Endodermal cell (in vitro differentiated cells): ENCODE measurements around the gene ZDHHC14. TPM values are rescaled to one million over a fixed set of nuclear protein-coding genes. Genes with fewer than 3 reads are reported as not detected.

Source experiments
- DNase-seq: peaks from one replicate; pipeline ENCODE4 v3.0.0-alpha.2; 2017
- H3K27ac ChIP-seq: 2 replicates; pipeline ENCODE4 v1.5.1; 2013; ENCODE audit warnings: mild to moderate bottlenecking, low read depth, low read length, moderate library complexity
- H3K27me3 ChIP-seq: 2 replicates; pipeline ENCODE4 v1.6.1; 2013; ENCODE audit warnings: mild to moderate bottlenecking, low read length, moderate library complexity; ENCODE audit not compliant: insufficient read depth, control insufficient read depth, poor library complexity, severe bottlenecking
- H3K36me3 ChIP-seq: 2 replicates; pipeline ENCODE4 v1.7.0; 2013; ENCODE audit warnings: mild to moderate bottlenecking, low read length, moderate library complexity; ENCODE audit not compliant: control insufficient read depth, insufficient read depth
- H3K4me1 ChIP-seq: one replicate; pipeline ENCODE4 v1.7.0; 2013; ENCODE audit warnings: low read length; ENCODE audit not compliant: control insufficient read depth, insufficient read depth
- H3K4me3 ChIP-seq: 2 replicates; pipeline ENCODE4 v1.5.1; 2013; ENCODE audit warnings: mild to moderate bottlenecking, low read length, moderate library complexity
- H3K9ac ChIP-seq: 2 replicates; pipeline ENCODE4 v1.6.1; 2013; ENCODE audit warnings: mild to moderate bottlenecking, low read length, moderate library complexity; ENCODE audit not compliant: poor library complexity, severe bottlenecking; ENCODE audit errors: extremely low read depth
- H3K9me3 ChIP-seq: 2 replicates; pipeline ENCODE4 v1.6.1; 2013; ENCODE audit warnings: mild to moderate bottlenecking, low read length, moderate library complexity; ENCODE audit not compliant: control insufficient read depth
- H3K27ac Mint-ChIP-seq: 2 replicates; pipeline ENCODE4 v1.8.0; 2020; ENCODE audit warnings: mixed read lengths
- H3K27me3 Mint-ChIP-seq: 2 replicates; pipeline ENCODE4 v1.8.0; 2021; ENCODE audit warnings: mild to moderate bottlenecking, mixed read lengths; ENCODE audit not compliant: insufficient read depth
- H3K36me3 Mint-ChIP-seq: 2 replicates; pipeline ENCODE4 v1.8.0; 2020; ENCODE audit warnings: low read depth, mixed read lengths
- H3K4me1 Mint-ChIP-seq: 2 replicates; pipeline ENCODE4 v1.8.0; 2020; ENCODE audit warnings: mixed read lengths
- H3K4me3 Mint-ChIP-seq: 2 replicates; pipeline ENCODE4 v1.8.0; 2020; ENCODE audit warnings: mild to moderate bottlenecking, moderate library complexity, mixed read lengths
- H3K9me3 Mint-ChIP-seq: 2 replicates; pipeline ENCODE4 v1.8.0; 2020; ENCODE audit warnings: mild to moderate bottlenecking, mixed read lengths
- WGBS, 2 experiments: methylation state at CpG; one replicate each; pipeline versions ENCODE4 v1.1.5 to v1.1.7; 2013; ENCODE audit warnings: missing lambda C conversion rate in 2 of 2, mixed read lengths in 1 of 2; ENCODE audit not compliant: insufficient coverage in 1 of 2, insufficient read length in 1 of 2; 5-methylcytosine and 5-hydroxymethylcytosine counted together
- total RNA-seq, 2 donors: library from RNA; stranded (reverse); fragmentation: NEBNext Ultra II Directional in 1 of 2; extraction: Animal tissue kit (Norgen Biotek cat#: 25700) in 1 of 2; gene quantifications; 2 replicates in 1 of 2; 3 replicates in 1 of 2; pipeline ENCODE4 v1.2.1, GENCODE V29; 2021
- TF ChIP-seq, protein P1 (sequence below): fragments of 200-600 bp; sonication (generic); conservative IDR thresholded peaks from 2 replicates; pipeline ENCODE4 v1.5.0; 2021; ENCODE audit warnings: antibody characterized with exemption, mild to moderate bottlenecking

The ZDHHC14 gene
- total RNA-seq, 2 donors from 2014 or later, result 2.3 to 4.5 TPM

DNA sequence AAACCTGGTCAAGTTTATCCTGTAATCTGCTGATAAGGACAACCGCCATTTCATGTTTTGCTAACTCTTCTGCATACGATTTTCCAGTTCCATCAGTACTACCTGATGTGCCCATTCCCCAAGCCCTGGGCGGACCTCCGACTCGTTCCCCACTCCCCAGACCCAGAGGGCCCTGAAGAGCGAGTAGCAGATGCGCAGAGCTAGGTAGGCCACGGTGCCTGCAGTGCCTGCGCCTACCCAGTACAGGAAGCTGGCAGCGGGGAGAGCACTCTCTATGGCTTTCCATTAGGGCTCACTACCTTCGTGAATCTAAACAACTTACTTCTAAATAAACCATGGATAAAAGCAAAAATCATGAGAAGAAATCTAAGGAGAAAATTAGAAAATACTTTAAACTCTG is 14.3 kb upstream of the ZDHHC14 start:
- Mint-ChIP-seq H3K9me3 (no peaks in the 10 kb centered on the region), H3K4me3 (no peak overlapping the region), H3K36me3 (no peaks in the 10 kb centered on the region), H3K27ac (no peak overlapping the region), H3K4me1 (no peaks in the 10 kb centered on the region), H3K27me3 (no peaks in the 10 kb centered on the region)
- 92 to 98% methylated on average over 6 to 11 of the region's 11 CpGs for WGBS, 2 experiments
- H3K27me3 ChIP-seq, result no peaks in the 10 kb centered on the region
- TF ChIP-seq, protein P1, sequence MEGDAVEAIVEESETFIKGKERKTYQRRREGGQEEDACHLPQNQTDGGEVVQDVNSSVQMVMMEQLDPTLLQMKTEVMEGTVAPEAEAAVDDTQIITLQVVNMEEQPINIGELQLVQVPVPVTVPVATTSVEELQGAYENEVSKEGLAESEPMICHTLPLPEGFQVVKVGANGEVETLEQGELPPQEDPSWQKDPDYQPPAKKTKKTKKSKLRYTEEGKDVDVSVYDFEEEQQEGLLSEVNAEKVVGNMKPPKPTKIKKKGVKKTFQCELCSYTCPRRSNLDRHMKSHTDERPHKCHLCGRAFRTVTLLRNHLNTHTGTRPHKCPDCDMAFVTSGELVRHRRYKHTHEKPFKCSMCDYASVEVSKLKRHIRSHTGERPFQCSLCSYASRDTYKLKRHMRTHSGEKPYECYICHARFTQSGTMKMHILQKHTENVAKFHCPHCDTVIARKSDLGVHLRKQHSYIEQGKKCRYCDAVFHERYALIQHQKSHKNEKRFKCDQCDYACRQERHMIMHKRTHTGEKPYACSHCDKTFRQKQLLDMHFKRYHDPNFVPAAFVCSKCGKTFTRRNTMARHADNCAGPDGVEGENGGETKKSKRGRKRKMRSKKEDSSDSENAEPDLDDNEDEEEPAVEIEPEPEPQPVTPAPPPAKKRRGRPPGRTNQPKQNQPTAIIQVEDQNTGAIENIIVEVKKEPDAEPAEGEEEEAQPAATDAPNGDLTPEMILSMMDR, result no peak
- no peak overlapping the region for H3K27ac ChIP-seq
- DNase-seq, result no peak
- H3K9ac ChIP-seq, result no peak overlapping the region
- no peaks in the 10 kb centered on the region for H3K4me1 ChIP-seq
- no peaks in the 10 kb centered on the region for H3K36me3 ChIP-seq
- H3K4me3 ChIP-seq, result no peak overlapping the region
- H3K9me3 ChIP-seq, result no peaks in the 10 kb centered on the region

DNA sequence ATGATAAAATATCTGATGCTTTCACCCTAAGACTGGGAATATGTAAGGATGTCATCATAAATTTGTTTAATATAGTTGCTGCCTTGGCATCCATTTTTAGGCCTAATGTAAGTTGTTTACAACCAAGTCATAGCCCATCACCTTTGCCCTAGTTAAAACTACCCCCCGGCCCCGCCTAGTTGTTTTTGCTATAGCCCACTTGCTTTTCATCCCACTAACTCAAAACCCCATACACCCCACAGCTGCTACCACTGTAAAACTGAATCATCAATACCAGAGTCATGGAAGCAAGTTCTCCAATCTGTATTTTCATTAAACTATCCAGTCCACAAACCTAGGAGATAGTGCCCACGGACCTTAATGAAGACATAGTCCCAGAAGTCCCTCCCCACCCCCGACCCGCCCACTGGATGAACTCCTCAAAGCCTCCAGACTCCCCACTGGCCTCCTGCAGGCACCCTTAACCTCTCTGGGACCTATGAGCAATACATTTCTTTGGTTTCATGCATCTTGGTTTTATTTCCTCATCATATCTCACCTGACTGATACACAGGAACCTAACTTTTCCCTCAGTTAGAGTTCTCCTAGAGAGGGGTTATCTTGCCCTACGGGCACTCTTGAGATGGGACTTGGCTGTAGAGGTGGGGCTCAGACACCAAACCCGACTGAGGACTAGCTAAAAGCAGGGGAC is 12.5 kb upstream of the ZDHHC14 start:
- DNase-seq, result no peak
- Mint-ChIP-seq H3K4me3 (no peak overlapping the region), H3K4me1 (no peaks in the 10 kb centered on the region), H3K27ac (no peak overlapping the region), H3K36me3 (no peaks in the 10 kb centered on the region), H3K9me3 (no peaks in the 10 kb centered on the region), H3K27me3 (no peaks in the 10 kb centered on the region)
- TF ChIP-seq, protein P1, result no peak
- Histone ChIP-seq H3K4me3 (no peak overlapping the region), H3K27ac (no peak overlapping the region), H3K36me3 (no peaks in the 10 kb centered on the region), H3K9ac (no peak overlapping the region), H3K4me1 (no peaks in the 10 kb centered on the region), H3K27me3 (no peaks in the 10 kb centered on the region), H3K9me3 (no peaks in the 10 kb centered on the region)
- 81 to 100% methylated on average over 4 to 7 of the region's 7 CpGs for WGBS, 2 experiments

DNA sequence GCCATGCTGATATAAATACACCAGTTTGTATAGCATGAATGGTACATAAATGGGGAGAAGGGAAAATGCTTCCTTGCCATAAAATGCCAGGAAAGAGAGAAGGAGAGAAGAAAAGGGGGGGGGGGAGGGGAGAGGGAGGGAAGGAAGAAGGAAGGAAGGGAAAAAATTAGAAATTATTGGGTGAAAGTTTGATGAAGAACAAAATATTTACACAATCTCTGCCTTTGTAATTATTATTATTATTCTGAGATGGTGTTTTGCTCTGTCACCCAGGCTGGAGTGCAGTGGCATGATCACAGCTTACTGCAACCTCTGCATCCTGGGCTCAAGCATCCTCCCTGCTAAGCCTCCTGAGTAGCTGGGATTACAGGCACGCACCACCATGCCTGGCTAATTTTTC is 10.2 kb upstream of the ZDHHC14 start:
- Mint-ChIP-seq H3K27me3 (no peaks in the 10 kb centered on the region), H3K9me3 (no peaks in the 10 kb centered on the region), H3K36me3 (no peaks in the 10 kb centered on the region), H3K4me1 (no peaks in the 10 kb centered on the region), H3K4me3 (no peak overlapping the region), H3K27ac (no peak overlapping the region)
- Histone ChIP-seq H3K27me3 (no peaks in the 10 kb centered on the region), H3K9ac (no peak overlapping the region), H3K9me3 (no peaks in the 10 kb centered on the region), H3K4me3 (no peak overlapping the region), H3K36me3 (no peaks in the 10 kb centered on the region), H3K4me1 (no peaks in the 10 kb centered on the region), H3K27ac (no peak overlapping the region)
- DNase-seq, result no peak
- TF ChIP-seq, protein P1, result no peak
- 86% methylated on average over 1 of the region's 1 CpG; no CpG with 5 or more reads in 1 of the 2 experiments for WGBS, 2 experiments
